Measurements from ENCODE around the gene LBP. TPM values are rescaled to one million over a fixed set of nuclear protein-coding genes. Genes with fewer than 3 reads are reported as not detected.

LBP gene
- total RNA-seq, 1 experiment from 2014 or later, result 0.52 TPM

DNA sequence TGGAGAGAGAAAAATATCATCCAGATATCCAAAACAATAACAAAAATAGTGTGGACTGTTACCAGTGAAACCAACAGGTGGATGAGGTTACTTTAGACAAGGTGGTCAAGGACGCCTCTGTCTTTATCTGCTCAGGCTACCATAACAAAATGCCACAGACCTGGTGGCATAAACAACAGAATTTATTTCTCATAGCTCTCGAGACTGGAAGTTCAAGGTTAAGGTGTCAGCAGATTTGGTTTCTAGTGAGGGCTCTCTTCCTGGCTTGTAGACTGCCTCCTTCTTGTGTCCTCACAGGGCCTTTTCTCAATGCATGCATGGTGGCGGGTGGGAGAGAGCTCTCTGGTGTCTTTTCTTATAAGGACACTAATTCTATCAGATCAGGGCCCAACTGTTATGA lies 21.1 kb upstream of the LBP start:
- Histone ChIP-seq H4K91ac (ENCODE audit: insufficient read length, low read depth, low read length) (no peak overlapping the region), H3K9me3 (ENCODE audit: control insufficient read depth, low read depth, low read length) (no peaks in the 10 kb centered on the region), H3K79me1 (ENCODE audit: insufficient read depth, low read depth, low read length, poor library complexity, severe bottlenecking) (no peaks in the 10 kb centered on the region), H2BK12ac (ENCODE audit: insufficient read length, low read depth, low read length) (no peak overlapping the region), H2BK20ac (ENCODE audit: low read depth, low read length, poor library complexity, severe bottlenecking) (no peak overlapping the region), H3T11ph (ENCODE audit: low read length) (no peak overlapping the region), H3K14ac (ENCODE audit: insufficient read depth, low read length) (no peak overlapping the region), H3K23ac (ENCODE audit: insufficient read length, low read depth, low read length) (no peak overlapping the region), H3K4me2 (ENCODE audit: insufficient read depth, insufficient read length, low read length) (no peak overlapping the region), H3K4ac (ENCODE audit: low read depth, low read length) (no peak overlapping the region), H3K27ac (ENCODE audit: insufficient read length, low read depth, low read length) (no peak overlapping the region), H3K9ac (ENCODE audit: extremely low read depth, insufficient read length, low read length) (no peak overlapping the region), H3K4me1 (ENCODE audit: insufficient read depth, low read length) (no peaks in the 10 kb centered on the region), H2AK5ac (ENCODE audit: insufficient read length, low read length) (no peak overlapping the region), H3K56ac (ENCODE audit: insufficient read length, low read depth, low read length) (no peak overlapping the region), H3K23me2 (ENCODE audit: insufficient read length, low read depth, low read length, poor library complexity, severe bottlenecking) (no peaks in the 10 kb centered on the region), H2BK15ac (ENCODE audit: low read depth, low read length) (no peak overlapping the region), H2BK5ac (ENCODE audit: insufficient read length, low read length) (no peak overlapping the region), H4K5ac (ENCODE audit: insufficient read length, low read depth, low read length) (no peak overlapping the region), H4K8ac (replicated peaks; ENCODE audit: insufficient read length, low read depth, low read length) (no peak overlapping the region), H2BK120ac (ENCODE audit: low read depth, low read length, poor library complexity, severe bottlenecking) (no peak overlapping the region), H3K27me3 (ENCODE audit: insufficient read depth, low read length) (no peaks in the 10 kb centered on the region), H2AFZ (ENCODE audit: low read length) (no peak overlapping the region), H3K18ac (ENCODE audit: insufficient read length, low read depth, low read length) (no peak overlapping the region), H3K79me2 (ENCODE audit: insufficient read depth, low read length) (no peaks in the 10 kb centered on the region; the same call in 1 of the 2 replicates), H4K20me1 (ENCODE audit: control insufficient read depth, insufficient read depth, insufficient read length) (no peaks in the 10 kb centered on the region)
- DNase-seq, result no peak
- no peak overlapping the region for H3K4me3 Mint-ChIP-seq
- TF ChIP-seq, protein P1, sequence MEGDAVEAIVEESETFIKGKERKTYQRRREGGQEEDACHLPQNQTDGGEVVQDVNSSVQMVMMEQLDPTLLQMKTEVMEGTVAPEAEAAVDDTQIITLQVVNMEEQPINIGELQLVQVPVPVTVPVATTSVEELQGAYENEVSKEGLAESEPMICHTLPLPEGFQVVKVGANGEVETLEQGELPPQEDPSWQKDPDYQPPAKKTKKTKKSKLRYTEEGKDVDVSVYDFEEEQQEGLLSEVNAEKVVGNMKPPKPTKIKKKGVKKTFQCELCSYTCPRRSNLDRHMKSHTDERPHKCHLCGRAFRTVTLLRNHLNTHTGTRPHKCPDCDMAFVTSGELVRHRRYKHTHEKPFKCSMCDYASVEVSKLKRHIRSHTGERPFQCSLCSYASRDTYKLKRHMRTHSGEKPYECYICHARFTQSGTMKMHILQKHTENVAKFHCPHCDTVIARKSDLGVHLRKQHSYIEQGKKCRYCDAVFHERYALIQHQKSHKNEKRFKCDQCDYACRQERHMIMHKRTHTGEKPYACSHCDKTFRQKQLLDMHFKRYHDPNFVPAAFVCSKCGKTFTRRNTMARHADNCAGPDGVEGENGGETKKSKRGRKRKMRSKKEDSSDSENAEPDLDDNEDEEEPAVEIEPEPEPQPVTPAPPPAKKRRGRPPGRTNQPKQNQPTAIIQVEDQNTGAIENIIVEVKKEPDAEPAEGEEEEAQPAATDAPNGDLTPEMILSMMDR (conservative IDR thresholded peaks at IDR 0.05), result no peak
- H3K36me3 Mint-ChIP-seq (ENCODE audit: insufficient read depth in 1 of 3, low read depth in 3 of 3), result no peaks in the 10 kb centered on the region
- no peaks in the 10 kb centered on the region for H3K9me3 Mint-ChIP-seq
- no peak overlapping the region for H3K27ac Mint-ChIP-seq
- WGBS (ENCODE audit: extremely low coverage, insufficient read length, low lambda C conversion rate), result no CpG with 5 or more reads among the region's 3 CpGs
- H3K27me3 Mint-ChIP-seq (ENCODE audit: low read depth), result peaks cover 13% of the 10 kb centered on the region
- peaks cover 0 to 6% of the 10 kb centered on the region in 2 experiments; a peak in 2 of 4 replicates for H3K4me1 Mint-ChIP-seq

Data from H9 (cell line).